GM19023 (cell line): ENCODE data around the gene RASEF.

Experiments
- ATAC-seq: cut with Tn5 transposase; IDR thresholded peaks from one replicate; pipeline ENCODE4 v1.9.1; 2021; ENCODE audit warnings: mild to moderate bottlenecking, moderate library complexity; ENCODE audit not compliant: unreplicated experiment

RASEF gene

DNA sequence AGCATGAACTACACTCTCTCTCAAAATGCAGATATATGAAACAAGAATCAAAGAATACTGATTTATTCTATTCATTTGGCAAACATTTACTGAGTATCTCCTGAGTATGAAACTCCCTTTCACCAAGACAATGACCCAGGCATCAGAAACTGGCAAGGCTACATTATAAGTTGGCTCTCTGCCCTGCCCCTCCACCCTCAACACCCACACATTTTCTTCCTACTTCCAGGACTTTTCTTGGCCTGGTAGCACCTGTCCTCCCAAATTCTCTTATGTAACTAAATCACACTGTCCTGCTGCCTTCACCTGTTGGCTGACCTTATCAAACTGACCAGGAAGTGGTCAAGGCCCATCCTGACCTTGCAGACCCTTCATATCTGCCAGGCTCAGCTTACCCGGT, 3.5 kb downstream of the RASEF start:
- no peak for ATAC-seq

DNA sequence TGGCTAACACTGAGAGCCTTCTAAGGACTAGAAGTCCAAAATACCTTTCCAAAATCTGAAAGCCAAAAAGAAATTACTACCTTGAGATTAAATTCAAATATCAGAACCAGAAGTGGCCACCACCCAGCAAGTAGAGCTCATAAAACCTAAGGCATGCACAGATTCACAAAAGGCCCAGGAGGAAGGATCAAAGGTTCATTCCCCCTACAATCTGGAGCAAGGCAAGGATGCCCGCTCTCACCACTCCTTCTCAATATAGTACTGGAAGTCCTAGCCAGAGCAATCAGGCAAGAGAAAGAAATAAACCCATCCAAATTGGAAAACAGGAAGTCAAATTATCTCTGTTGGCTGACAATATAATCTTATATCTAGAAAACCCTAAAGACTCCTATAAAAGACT, 6.0 kb downstream of the RASEF start:
- no peak for ATAC-seq

DNA sequence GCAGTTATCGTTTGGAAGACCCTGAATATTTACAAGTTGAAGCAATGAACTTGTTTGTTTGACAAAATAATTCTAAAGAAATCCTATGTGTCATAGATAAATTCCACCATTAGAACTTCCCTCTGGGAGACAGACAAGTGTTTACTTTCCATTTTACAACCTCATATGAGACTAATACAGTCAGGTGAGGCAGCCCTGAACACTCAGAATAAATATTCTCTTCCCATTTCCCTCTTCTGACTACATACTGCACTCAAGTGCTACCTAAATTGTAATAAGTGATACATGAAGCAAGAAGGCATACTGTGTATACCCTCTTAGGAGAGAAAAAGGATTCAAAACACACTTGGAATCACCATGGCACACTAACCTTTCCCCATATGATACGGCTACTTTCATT, 6.8 kb downstream of the RASEF start:
- no peak for ATAC-seq

DNA sequence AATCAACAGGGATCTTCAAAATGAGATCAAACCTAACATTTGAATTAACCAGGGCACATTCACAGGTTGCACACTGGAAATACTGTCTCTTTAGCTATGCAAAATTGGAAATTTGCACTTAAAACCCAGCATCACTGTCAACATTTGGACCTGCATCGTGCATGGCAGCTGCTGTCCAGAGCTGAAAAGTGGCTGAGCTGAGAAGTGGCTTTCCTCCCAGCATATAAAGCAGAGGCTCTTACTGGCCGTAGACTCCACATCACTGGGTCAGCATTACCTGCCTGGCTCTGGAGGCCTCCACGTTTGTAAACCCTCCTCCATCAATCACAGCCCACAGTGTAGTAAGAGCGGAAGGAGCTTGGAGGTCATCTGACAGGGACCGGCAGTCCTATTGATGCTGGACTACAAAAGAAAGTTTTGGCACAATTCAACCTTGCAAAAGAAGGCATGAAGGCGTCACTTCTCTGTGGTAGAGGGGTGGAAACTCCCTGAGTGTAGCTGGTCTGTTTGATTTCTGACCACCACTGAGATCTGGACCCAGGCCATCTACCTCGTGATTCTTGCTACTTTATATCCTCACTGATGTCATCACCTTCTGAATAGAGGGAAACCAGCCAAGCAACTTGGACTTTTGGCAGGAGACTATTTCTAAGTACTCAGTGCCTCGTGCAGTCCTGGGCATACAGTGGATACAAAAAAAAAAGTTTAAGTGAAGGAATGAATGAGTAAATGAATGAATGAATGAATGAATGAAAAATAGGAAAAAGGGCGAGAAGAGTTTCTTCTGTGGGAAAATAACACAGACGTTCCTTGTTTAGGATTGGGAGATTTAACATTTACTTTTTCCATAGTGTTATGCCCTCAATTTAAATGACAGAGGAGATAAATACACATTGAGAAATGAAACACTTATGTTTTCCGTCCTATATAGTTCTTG, 14.8 kb downstream of the RASEF start:
- no peak for ATAC-seq

DNA sequence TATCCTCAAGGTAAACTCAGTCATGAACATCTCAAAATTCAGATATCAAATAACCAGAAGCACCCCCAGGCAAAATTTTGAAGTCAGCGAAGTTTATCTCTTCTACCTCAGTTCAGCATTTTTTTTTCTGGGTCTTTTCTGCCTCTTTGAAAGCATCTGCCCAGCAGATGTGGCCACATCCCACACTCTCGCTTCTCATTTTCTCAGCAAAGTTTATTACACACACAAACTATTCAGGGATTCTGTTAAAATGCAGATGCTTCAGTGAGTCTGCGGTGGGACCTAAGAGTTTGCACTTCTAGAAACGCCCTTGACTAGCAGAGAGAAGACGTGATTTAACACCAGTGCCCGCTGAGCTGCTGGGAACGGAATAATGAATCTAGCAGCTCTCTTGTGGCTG, 19.3 kb downstream of the RASEF start:
- no peak for ATAC-seq

DNA sequence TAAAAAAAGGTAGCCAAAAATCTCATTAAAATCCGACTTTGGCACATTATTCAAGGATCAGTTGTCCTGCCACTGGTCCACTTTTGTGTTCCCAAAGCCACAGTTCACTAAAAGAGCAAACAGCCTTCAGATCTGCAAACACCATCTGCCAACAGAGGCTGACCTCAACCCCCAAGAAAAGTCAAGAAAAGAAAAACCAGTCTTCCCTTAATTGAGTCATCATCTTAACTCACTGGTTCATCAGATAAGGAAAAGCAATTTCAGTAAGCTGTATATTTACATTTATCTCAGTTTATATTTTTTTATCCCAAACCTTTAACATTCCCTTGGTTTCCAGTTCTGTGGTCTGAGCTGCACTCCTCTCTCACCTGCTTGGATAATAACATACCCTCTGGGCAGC, 21.2 kb downstream of the RASEF start:
- ATAC-seq: no peak

DNA sequence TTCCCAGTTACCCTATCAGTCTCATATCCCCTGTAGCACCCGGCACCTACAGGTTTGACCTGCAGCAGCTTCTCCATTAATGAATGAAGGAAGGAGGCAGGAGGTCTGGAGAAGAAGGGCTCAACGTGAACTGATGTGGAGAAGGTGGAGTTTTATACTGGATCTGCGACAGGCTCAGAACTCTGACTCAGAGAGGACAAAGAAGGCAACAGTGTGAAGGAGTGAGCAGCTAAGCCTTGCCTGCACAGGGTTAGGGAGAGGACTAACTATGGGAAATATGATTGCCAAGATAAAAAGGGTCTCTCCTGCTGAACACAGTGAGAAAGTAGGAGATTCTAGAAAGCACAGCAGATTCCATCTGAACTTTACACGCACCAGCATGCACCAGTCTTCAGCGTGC, 23.6 kb downstream of the RASEF start:
- no peak for ATAC-seq

DNA sequence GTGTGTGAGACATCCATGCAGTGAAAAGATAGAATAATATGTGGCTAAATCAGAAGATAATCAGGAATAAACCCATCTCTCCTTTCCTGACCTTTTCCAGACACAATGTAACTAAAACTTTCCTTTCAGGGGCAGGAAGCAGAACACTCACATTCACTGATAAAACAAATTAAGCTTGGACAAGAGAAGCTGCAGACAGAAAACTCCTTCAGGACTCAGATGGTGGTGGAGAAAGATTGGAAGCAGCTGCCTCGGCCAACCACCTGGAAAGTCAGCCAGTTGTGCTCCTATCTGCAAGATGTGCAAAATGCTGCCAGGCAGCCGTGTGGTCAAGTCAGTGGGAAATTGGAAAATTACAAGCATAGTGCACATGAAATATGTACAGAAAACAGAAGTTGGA, 26.9 kb downstream of the RASEF start:
- ATAC-seq: no peak

DNA sequence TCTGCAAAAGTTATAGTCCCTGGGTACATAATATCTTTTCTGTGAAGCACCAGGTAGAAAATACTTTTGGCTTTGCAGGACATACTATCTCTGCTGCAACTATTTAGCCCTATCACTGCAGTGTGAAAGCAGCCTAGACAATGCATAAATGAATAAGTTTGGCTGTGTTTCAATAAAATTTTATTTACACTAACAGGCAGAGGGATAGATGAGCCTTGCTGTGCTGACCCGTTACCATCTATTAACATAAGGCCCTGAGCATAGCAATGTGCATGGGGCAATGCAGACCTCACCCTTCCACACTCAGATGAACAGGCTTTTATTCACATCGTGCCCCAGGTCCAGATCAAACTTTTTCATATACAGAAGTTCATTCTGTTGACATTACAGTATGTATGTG, 27.8 kb downstream of the RASEF start:
- no peak for ATAC-seq

DNA sequence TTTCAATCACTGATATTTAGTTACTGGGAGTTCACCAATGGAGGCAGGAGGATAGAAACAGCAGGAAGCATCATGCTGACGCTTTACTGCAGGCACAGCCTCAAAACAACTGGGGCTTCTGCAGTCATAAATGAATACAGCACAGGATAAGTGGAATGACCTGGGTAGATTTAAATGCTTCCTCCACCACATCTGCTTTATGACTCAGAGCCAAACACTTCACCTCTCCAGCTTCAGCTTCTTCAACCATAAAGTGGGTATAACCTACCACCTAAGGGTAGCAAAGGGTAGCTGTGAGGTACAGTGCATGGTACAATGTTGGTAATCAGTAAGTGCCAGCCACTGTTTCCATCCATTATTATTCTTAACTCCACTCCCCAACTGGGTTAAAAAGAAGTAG, 28.4 kb downstream of the RASEF start:
- no peak for ATAC-seq

DNA sequence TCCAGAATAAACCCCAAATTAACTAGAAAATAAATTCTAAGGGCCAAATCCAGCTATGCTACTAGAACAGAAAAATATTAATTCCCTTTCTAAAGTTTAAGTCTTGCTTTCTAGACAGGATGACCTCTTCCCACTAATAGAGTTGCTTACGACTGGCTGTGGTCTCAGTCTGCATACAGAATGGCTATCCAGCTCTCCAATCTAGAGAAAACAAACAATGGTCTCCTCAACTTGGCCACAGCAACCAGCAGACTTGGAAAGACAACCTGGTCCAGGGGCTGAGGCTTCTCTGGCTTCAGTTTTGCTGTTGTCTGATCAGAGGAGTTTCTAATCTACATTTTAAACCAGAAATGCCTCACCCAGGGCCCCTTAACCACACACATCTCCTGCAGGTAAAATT, 28.9 kb downstream of the RASEF start:
- no peak for ATAC-seq

DNA sequence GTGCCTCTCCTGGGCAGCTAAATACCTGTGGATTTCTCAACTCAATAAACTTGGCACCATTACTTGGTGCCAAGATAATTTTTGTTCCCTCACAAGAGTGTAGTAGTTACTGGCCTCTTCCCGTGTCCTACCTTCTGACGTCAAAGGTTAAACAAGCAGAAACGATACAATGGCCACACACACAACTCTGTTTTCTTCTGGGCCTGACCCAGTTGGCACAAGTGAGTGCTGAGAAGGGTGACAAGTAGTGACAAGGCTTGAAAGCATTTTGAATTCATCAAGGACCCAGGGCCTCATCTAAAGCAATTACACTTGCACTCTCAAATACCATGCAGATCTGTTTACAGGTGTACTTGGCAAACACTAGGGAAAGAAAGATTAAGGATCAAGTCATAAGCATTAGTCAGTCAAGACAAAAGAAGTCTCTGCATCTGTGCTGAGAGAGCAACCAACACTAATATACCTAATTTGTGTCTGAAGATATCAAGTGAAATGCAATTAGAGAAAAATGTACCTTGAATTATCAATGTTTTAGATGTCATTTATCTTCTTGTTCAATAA, 30.8 kb downstream of the RASEF start:
- no peak for ATAC-seq

DNA sequence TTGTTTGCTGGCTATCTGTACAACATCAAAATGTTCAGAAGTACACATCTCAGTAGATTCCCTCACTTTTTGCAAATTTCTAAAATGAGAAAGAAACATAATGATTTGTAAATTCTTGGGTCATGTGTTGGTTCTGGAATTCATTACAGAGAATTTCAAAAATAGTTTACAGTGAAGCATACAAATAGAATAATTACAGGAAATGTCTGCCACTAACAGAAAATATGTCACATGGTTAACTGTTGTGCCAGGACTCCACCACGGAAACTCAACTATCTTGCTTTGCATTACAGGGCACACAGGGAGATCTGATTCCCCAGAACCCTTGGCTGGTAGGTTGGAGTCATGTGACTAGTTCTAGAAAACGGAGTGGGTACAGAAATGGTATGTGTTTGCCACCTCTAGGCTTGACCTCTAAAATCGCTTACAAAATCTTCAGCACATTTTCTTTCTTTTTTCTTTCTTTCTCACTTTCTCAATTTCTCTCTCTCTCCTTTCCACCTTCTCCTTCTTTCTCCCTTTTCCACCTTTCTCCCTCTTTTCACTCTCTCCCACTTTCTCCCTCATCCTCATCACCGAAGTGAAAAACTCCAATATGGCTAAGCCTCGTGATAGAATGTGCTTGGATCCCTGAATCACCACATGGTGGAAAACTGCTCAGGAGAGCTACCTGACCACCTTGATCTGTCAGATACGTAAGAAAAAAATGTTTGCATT, 32.4 kb downstream of the RASEF start:
- no peak for ATAC-seq

DNA sequence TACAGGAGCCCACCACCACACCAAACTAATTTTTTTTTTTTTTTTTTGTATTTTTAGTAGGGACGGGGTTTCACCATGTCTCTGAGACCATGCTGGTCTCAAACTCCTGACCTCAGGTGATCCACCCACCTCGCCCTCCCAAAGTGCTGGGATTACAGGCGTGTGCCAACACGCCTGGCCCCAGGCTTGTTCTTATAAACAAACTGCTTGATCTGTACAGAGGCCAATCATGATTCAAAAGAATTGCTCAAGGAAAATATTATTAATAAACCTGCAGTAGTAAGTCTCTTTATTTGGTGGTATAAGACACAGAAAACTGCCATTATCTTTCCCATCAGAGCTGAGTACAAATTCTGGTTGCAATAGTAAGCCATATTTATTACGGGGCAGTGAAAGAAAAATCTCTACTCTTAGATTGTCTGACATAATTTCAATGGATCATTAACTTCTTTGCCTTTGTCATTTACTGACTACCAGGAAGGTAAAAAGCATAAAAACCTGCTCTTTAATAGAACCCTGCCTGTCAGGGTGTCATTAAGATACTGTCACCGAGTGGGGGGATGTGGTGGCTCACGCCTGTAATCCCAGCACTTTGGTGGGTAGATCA, 33.3 kb downstream of the RASEF start:
- no peak for ATAC-seq

DNA sequence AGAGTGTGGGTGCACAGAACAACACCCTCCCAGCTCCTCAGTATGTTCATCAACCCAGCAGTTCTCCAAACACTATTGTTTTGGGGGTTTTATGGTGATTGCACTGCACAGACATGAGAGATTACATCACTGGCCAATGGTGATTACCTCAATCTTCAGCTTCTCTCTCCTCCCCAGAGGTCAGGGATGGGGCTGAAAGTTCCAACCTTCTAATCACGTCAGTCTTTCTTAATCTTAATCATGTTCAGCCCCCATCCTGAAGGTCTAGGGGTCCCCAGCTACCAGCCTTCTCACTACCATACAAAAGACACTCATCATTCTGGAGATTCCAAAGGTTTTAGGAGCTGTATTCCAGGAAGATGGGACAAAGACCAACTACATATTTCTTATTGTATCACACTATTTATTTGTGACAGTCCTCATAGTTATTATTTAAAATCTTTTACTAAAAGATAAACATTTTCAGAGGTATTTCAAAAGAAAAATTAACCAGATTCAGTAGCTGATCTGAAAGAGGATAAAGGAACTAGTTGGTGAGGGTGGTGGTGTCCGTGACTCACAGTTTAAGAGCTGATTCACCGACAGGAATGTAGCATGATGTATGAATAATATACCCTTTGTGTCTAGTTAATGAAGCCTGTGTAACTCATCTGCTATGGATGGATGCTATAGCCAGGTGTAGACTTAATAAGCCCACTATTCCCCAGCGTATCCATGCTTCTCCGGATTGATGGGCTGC, 35.6 kb downstream of the RASEF start:
- no peak for ATAC-seq

DNA sequence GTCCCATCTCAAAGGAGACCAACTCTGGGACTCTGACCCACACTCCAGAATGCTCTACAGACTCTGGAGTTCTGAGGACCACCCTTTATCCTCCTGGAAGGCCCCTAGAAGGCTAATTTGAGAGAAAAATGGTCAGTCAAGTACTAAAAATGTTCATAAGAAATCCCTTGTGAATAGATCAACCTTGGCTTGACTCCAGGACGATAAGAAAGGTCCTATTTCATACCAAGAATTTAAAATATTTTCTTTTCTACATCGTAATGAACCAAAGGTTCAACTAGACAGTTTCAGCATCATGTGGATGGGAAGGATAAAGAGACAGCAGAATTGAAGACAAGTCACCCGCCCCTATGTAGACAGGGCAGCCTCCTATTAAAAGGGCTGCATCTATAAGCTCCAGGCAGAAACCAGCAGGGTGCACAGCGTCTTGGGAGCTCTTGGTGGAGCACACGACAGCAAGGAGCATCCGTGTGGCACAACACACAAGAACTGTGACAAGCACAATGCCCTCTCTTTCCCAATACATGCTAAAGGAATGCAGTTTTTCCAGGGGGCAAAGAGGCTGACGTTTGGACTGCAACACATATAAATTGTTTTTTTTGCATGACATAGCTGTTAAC, 38.3 kb downstream of the RASEF start:
- no peak for ATAC-seq

DNA sequence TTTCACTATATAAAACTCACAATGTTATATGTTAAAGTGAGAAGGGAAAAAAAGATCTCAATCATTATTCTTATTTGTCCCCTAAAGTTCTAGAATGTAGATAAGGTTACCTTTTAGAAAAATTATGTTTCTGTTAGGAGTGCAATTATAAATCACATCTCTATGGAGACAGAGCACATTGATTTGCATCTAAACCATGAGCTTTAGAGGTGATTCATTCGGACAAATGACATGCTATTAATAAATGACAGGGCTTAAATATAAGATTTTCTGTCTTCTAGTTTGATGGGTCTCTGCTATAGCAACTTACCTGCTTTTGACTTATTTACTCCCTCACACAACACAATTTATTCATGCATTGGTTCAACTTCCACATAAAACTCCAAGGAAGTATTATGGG, 39.8 kb downstream of the RASEF start:
- ATAC-seq: no peak

DNA sequence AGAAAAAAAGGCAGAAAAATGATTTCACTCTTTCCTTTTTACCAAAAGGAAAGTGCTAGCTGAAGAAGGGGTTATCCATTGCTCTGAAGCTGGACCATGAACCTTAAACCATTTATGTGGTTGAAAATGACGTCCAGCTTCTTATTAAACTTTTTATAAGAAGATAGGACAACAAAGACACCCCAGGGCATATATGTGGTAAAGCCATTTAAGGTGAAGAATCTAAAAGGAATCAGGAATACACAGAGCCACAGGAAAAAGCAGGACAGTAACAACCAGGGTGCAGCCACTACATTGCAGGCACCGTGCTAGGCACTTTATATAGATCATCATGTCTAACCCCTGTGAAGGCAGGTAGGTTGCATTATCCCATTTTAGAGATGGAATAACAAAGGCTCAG, 42.1 kb downstream of the RASEF start:
- ATAC-seq: no peak

DNA sequence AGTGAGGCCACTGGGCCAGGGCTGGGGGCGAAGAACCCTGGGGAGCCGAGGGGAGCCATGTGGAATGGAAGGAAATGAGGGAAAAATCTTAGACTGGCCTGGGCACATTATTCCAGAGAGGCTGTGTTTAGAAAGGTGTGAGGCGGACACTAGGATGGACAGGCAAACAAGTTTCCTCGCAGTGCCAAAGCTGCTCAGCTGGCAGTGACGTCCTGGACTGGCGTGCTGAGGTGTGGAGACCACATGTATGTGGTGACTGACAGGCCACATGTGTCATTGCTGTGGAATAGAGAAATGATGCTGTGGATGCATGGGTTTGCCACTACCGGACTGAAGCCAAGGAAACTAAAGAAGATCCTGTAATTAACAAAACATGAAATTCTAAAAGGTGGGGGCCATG, 42.6 kb downstream of the RASEF start:
- ATAC-seq: no peak

DNA sequence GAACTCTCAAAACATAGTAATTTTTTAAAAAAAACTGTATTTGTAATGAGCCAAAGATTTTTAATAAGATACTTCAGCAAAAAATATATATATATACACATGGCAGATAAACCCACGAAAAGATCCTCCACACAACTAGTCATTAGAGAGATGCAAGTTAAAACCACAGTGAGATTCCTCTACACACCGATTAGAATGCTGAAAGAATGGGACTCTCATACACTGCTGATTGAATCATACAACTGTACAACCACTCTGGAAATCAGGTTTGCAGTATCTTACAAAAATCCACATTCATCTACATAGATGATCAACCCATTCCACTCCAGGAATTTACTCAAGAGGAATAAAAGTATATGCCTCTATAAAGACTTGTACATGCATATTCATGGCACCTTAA, 43.7 kb downstream of the RASEF start:
- ATAC-seq: no peak

DNA sequence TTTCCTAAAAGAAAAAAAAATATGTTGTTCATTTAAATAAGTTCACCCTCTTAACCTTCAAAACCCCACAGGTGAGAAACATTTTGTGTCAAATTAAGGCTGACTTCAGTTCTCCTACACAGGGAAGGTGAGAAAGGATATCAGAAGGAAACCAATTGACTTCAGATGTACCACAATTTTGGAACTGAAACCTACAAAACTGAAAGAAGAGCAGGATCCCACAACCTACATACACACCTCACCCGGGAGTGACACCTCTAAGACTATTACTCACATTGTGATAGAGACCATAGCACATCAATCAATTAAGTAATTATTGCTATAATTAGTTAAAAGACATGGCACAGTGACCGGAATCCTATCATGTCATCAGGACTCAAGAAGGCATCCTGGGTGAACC, 47.0 kb downstream of the RASEF start:
- ATAC-seq: no peak
